Measurements from ENCODE around the gene MIER3.

DNA sequence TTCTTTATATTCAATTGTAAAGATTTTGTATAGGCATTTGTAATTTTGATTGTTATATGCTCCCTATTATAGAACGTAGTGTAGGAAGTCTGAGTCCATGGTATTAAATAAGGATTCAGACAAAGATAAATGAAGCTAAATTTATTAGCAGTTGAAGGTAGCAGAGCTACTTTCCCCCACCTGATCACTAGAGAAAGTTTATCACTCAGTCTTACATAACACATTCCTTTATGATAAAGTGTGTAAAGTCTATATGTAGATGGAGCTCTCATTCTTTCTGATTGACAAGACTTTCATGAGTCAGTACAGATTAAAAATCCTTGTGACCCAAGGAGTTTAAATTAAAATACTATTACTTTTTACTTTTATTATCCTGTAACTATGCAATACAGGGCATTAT, 2.3 kb upstream of the MIER3 start:
- TF ChIP-seq HDAC2 (IDR thresholded peaks at IDR 0.05) (no peak), CTCF (IDR thresholded peaks at IDR 0.05) (no peak), RCOR1 (IDR thresholded peaks at IDR 0.05; ENCODE audit: low read depth, low read length) (no peak), RARB (CRISPR knock-in tag; IDR thresholded peaks at IDR 0.05) (no peak)
- TF ChIP-seq, protein P1, sequence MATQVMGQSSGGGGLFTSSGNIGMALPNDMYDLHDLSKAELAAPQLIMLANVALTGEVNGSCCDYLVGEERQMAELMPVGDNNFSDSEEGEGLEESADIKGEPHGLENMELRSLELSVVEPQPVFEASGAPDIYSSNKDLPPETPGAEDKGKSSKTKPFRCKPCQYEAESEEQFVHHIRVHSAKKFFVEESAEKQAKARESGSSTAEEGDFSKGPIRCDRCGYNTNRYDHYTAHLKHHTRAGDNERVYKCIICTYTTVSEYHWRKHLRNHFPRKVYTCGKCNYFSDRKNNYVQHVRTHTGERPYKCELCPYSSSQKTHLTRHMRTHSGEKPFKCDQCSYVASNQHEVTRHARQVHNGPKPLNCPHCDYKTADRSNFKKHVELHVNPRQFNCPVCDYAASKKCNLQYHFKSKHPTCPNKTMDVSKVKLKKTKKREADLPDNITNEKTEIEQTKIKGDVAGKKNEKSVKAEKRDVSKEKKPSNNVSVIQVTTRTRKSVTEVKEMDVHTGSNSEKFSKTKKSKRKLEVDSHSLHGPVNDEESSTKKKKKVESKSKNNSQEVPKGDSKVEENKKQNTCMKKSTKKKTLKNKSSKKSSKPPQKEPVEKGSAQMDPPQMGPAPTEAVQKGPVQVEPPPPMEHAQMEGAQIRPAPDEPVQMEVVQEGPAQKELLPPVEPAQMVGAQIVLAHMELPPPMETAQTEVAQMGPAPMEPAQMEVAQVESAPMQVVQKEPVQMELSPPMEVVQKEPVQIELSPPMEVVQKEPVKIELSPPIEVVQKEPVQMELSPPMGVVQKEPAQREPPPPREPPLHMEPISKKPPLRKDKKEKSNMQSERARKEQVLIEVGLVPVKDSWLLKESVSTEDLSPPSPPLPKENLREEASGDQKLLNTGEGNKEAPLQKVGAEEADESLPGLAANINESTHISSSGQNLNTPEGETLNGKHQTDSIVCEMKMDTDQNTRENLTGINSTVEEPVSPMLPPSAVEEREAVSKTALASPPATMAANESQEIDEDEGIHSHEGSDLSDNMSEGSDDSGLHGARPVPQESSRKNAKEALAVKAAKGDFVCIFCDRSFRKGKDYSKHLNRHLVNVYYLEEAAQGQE (IDR thresholded peaks at IDR 0.05) = no peak

Measured in A549 (cell line).